Neuronal stem cell (in vitro differentiated cells): ENCODE measurements around the gene GRIFIN.

Source experiments
- DNase-seq: peaks from one replicate; pipeline ENCODE4 v3.0.0-alpha.2; 2013; ENCODE audit warnings: low spot score
- H2AFZ ChIP-seq: one replicate; pipeline ENCODE4 v1.6.1; 2013; ENCODE audit warnings: mild to moderate bottlenecking, low read length, inconsistent platforms
- H2AK5ac ChIP-seq: 2 replicates; pipeline ENCODE4 v1.6.1; 2013; ENCODE audit warnings: low read depth, mild to moderate bottlenecking, inconsistent platforms, low read length, moderate library complexity, mixed read lengths
- H2BK120ac ChIP-seq: 2 replicates; pipeline ENCODE4 v1.6.1; 2013; ENCODE audit warnings: low read depth, mild to moderate bottlenecking, inconsistent platforms, low read length, moderate library complexity, mixed read lengths
- H2BK12ac ChIP-seq: one replicate; pipeline ENCODE4 v1.6.1; 2013; ENCODE audit warnings: low read length, inconsistent platforms
- H2BK15ac ChIP-seq: 2 replicates; pipeline ENCODE4 v1.6.1; 2013; ENCODE audit warnings: mild to moderate bottlenecking, low read length, inconsistent platforms, mixed read lengths
- H2BK5ac ChIP-seq: one replicate; pipeline ENCODE4 v1.6.1; 2013; ENCODE audit warnings: inconsistent platforms, mild to moderate bottlenecking, low read length, moderate library complexity
- H3K14ac ChIP-seq: one replicate; pipeline ENCODE4 v1.6.1; 2013; ENCODE audit warnings: low read length, inconsistent platforms
- H3K18ac ChIP-seq: 2 replicates; pipeline ENCODE4 v1.6.1; 2013; ENCODE audit warnings: low read length, inconsistent platforms
- H3K23ac ChIP-seq: 2 replicates; pipeline ENCODE4 v1.6.1; 2013; ENCODE audit warnings: low read depth, mild to moderate bottlenecking, mixed read lengths, low read length, inconsistent platforms; ENCODE audit not compliant: poor library complexity
- H3K27ac ChIP-seq: replicated peaks from 3 replicates; pipeline ENCODE4 v1.5.1; 2013; ENCODE audit warnings: low read length, inconsistent platforms
- H3K27me3 ChIP-seq, 3 experiments: 2 replicates each; pipeline ENCODE4 v1.6.1; 2013; ENCODE audit warnings: low read length in 3 of 3, mild to moderate bottlenecking in 2 of 3, inconsistent platforms in 1 of 3, low read depth in 1 of 3, mixed read lengths in 1 of 3, moderate library complexity in 1 of 3; ENCODE audit not compliant: control insufficient read depth in 3 of 3, insufficient read depth in 3 of 3
- H3K36me3 ChIP-seq, 2 donors: replicated peaks in 1 of 2; 2 replicates each; pipeline ENCODE4 v1.6.1; 2013; ENCODE audit warnings: low read length in 2 of 2; ENCODE audit not compliant: control insufficient read depth in 2 of 2, insufficient read depth in 2 of 2
- H3K4ac ChIP-seq: 2 replicates; pipeline ENCODE4 v1.6.1; 2013; ENCODE audit warnings: inconsistent platforms, mild to moderate bottlenecking, low read length, moderate library complexity
- H3K4me1 ChIP-seq, 2 donors: 1 replicate in 1 of 2; 2 replicates in 1 of 2; pipeline ENCODE4 v1.6.1; 2013; ENCODE audit warnings: low read length in 2 of 2, low read depth in 1 of 2; ENCODE audit not compliant: control insufficient read depth in 2 of 2, insufficient read depth in 1 of 2
- H3K4me2 ChIP-seq: one replicate; pipeline ENCODE4 v1.6.1; 2013; ENCODE audit warnings: mild to moderate bottlenecking, low read length, inconsistent platforms; ENCODE audit not compliant: insufficient read depth, poor library complexity, severe bottlenecking
- H3K4me3 ChIP-seq, 2 donors: 2 replicates each; pipeline ENCODE4 v1.5.1; 2013; ENCODE audit warnings: low read length in 2 of 2, mild to moderate bottlenecking in 2 of 2, inconsistent platforms in 1 of 2, moderate library complexity in 1 of 2
- H3K79me1 ChIP-seq: one replicate; pipeline ENCODE4 v1.6.1; 2013; ENCODE audit warnings: low read depth, mild to moderate bottlenecking, inconsistent platforms, low read length, moderate library complexity
- H3K9ac ChIP-seq: one replicate; pipeline ENCODE4 v1.6.1; 2013; ENCODE audit warnings: mild to moderate bottlenecking, low read depth, low read length, inconsistent platforms; ENCODE audit not compliant: poor library complexity
- H3K9me3 ChIP-seq, 2 donors: replicated peaks in 1 of 2; 2 replicates each; pipeline versions ENCODE3 to v1.6.1; 2013; ENCODE audit warnings: low read length in 2 of 2, mild to moderate bottlenecking in 2 of 2, inconsistent platforms in 1 of 2, low read depth in 1 of 2, mixed read lengths in 1 of 2, moderate library complexity in 1 of 2; ENCODE audit not compliant: control insufficient read depth in 2 of 2, insufficient read depth in 1 of 2
- H4K8ac ChIP-seq: one replicate; pipeline ENCODE4 v1.6.1; 2013; ENCODE audit warnings: low read depth, mild to moderate bottlenecking, inconsistent platforms, low read length, moderate library complexity
- H4K91ac ChIP-seq: one replicate; pipeline ENCODE4 v1.6.1; 2013; ENCODE audit warnings: low read length, low read depth, mild to moderate bottlenecking, inconsistent platforms; ENCODE audit not compliant: poor library complexity
- WGBS, 2 donors: extraction: QIAGEN DNeasy Blood & Tissue Kit; methylation state at CpG; one replicate each; pipeline ENCODE4 v1.1.7; 2013; ENCODE audit warnings: missing lambda C conversion rate in 2 of 2, mixed read lengths in 1 of 2; ENCODE audit not compliant: insufficient read length in 2 of 2, insufficient replicate concordance in 1 of 2; ENCODE audit errors: extremely low coverage in 2 of 2; 5-methylcytosine and 5-hydroxymethylcytosine counted together

Gene GRIFIN

DNA sequence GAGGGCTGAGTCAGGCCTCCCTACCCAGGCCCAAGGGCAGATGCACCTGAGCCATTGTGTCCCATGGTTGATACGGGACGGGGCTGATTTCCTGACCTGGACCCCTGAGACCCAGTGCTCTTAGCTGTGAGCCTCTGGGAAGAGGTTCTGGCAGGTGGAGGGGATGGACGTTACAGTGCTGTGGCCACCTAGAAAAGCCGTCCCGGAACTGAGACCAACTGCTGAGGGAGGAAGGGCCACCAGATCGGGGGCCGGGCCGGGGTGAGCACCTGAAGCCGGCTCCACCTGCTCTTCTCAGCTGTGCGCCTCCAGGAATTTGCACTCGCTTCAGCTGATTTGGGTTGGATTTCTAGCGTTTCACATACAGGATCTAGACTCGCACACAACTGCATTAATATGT is 37.4 kb downstream of the GRIFIN start:
- Histone ChIP-seq H2BK5ac (no peak overlapping the region), H3K27ac (no peak overlapping the region), H3K4me2 (no peak overlapping the region), H3K4me3 (no peak overlapping the region), H2AFZ (no peak overlapping the region), H4K8ac (no peak overlapping the region), H2AK5ac (no peak overlapping the region), H3K9ac (no peak overlapping the region), H3K23ac (no peak overlapping the region), H3K18ac (peak overlapping the region; percentile 87), H3K4ac (no peak overlapping the region), H3K14ac (no peak overlapping the region), H3K79me1 (peaks cover 2% of the 10 kb centered on the region), H4K91ac (no peak overlapping the region), H3K27me3 (no peaks in the 10 kb centered on the region), H2BK15ac (no peak overlapping the region), H2BK120ac (no peak overlapping the region), H3K9me3 (no peaks in the 10 kb centered on the region), H2BK12ac (no peak overlapping the region), H3K4me1 (no peaks in the 10 kb centered on the region), H3K36me3 (peaks cover 0 to 19% of the 10 kb centered on the region in 2 donors)
- WGBS, 2 donors: no CpG with 5 or more reads among the region's 13 CpGs
- DNase-seq: no peak

GRCh38 chr7:2438186-2438585 is 38.0 kb downstream of the GRIFIN start:
- Histone ChIP-seq H2AFZ (no peak overlapping the region), H2AK5ac (peak overlapping the region; percentile 45), H3K4me1 (no peaks in the 10 kb centered on the region), H2BK15ac (peak overlapping the region; percentile 12), H3K18ac (no peak overlapping the region), H3K36me3 (peaks cover 4 to 25% of the 10 kb centered on the region in 2 donors), H3K79me1 (peaks cover 2% of the 10 kb centered on the region), H3K9me3 (no peaks in the 10 kb centered on the region), H4K8ac (no peak overlapping the region), H3K9ac (no peak overlapping the region), H3K27me3 (no peaks in the 10 kb centered on the region), H3K23ac (peak overlapping the region; percentile 17), H3K14ac (no peak overlapping the region), H4K91ac (no peak overlapping the region), H3K4me3 (no peak overlapping the region), H3K4ac (no peak overlapping the region), H2BK12ac (no peak overlapping the region), H2BK5ac (no peak overlapping the region), H3K27ac (no peak overlapping the region), H2BK120ac (no peak overlapping the region), H3K4me2 (no peak overlapping the region)
- WGBS, 2 donors: no CpG with 5 or more reads among the region's 7 CpGs
- no peak for DNase-seq

GRCh38 chr7:2437537-2438148 is 38.6 kb downstream of the GRIFIN start:
- no peak overlapping the region for H3K4me2 ChIP-seq
- no peak overlapping the region for H2BK12ac ChIP-seq
- H3K23ac ChIP-seq: peak overlapping the region; percentile 17
- no peak overlapping the region for H3K4ac ChIP-seq
- H2BK120ac ChIP-seq: no peak overlapping the region
- H3K27ac ChIP-seq: no peak overlapping the region
- H4K8ac ChIP-seq: no peak overlapping the region
- H3K9me3 ChIP-seq: no peaks in the 10 kb centered on the region
- no peaks in the 10 kb centered on the region for H3K27me3 ChIP-seq
- no peak overlapping the region for H3K4me3 ChIP-seq
- H3K9ac ChIP-seq: no peak overlapping the region
- no peak for DNase-seq
- no peaks in the 10 kb centered on the region for H3K4me1 ChIP-seq
- peak overlapping the region; percentile 45 for H2AK5ac ChIP-seq
- peak overlapping the region; percentile 12 for H2BK15ac ChIP-seq
- H3K14ac ChIP-seq: no peak overlapping the region
- no peak overlapping the region for H3K18ac ChIP-seq
- no peak overlapping the region for H2AFZ ChIP-seq
- H4K91ac ChIP-seq: no peak overlapping the region
- H2BK5ac ChIP-seq: no peak overlapping the region
- H3K36me3 ChIP-seq: peaks cover 7 to 30% of the 10 kb centered on the region in 2 donors
- WGBS, 2 donors: no CpG with 5 or more reads among the region's 16 CpGs
- H3K79me1 ChIP-seq: peaks cover 3% of the 10 kb centered on the region

GRCh38 chr7:2437136-2437535 is 39.1 kb downstream of the GRIFIN start:
- no peak overlapping the region for H3K23ac ChIP-seq
- H3K18ac ChIP-seq: no peak overlapping the region
- no peak overlapping the region for H2AFZ ChIP-seq
- no peaks in the 10 kb centered on the region for H3K4me1 ChIP-seq
- no peak overlapping the region for H4K8ac ChIP-seq
- H3K79me1 ChIP-seq: peaks cover 3% of the 10 kb centered on the region
- H3K27me3 ChIP-seq: no peaks in the 10 kb centered on the region
- H3K4ac ChIP-seq: no peak overlapping the region
- H3K4me3 ChIP-seq: no peak overlapping the region
- no peak overlapping the region for H3K27ac ChIP-seq
- peaks cover 7 to 35% of the 10 kb centered on the region in 2 donors for H3K36me3 ChIP-seq
- no peak overlapping the region for H2BK12ac ChIP-seq
- no peak overlapping the region for H4K91ac ChIP-seq
- no peak overlapping the region for H2BK120ac ChIP-seq
- H3K4me2 ChIP-seq: no peak overlapping the region
- no peak overlapping the region for H3K14ac ChIP-seq
- no peak overlapping the region for H2BK15ac ChIP-seq
- DNase-seq: no peak
- no peak overlapping the region for H2BK5ac ChIP-seq
- no CpG with 5 or more reads among the region's 9 CpGs for WGBS, 2 donors
- peaks cover 0 to 1% of the 10 kb centered on the region in 2 donors for H3K9me3 ChIP-seq
- H2AK5ac ChIP-seq: no peak overlapping the region
- no peak overlapping the region for H3K9ac ChIP-seq
